Endothelial cell of umbilical vein (primary cell): ENCODE results near the gene LOXL3. TPM values are rescaled to one million over a fixed set of nuclear protein-coding genes. Genes with fewer than 3 reads are reported as not detected.

Source experiments
- BruUV-seq: library from RNA; stranded (reverse); fragments of 400-500 nt; replicated peaks from 2 replicates; lab custom pipeline; 2021; lab: Mats Ljungman, UMichigan
- CTCF ChIA-PET: fragments of 300-600, 350-600 bp; sonication (Branson Sonifier 250); formaldehyde crosslinking; loops from one replicate; lab custom pipeline; 2021; ENCODE audit warnings: antibody characterized with exemption, inconsistent platforms; lab: Charles Lee
- POLR2A ChIA-PET: fragments of 300-600, 350-600 bp; sonication (Branson Sonifier 250); formaldehyde crosslinking; loops from one replicate; lab custom pipeline; 2021; ENCODE audit warnings: antibody characterized with exemption, inconsistent platforms; lab: Charles Lee
- DNase-seq: peaks from one replicate; pipeline ENCODE4 v3.0.0-alpha.2; 2011; ENCODE audit warnings: low read depth, low spot score
- FAIRE-seq: peaks from 2 replicates; lab custom pipeline; 2011; peaks lifted over from hg19 to GRCh38; lab: Jason Lieb, UNC
- H2AFZ ChIP-seq: 2 replicates; pipeline ENCODE4 v1.6.0; 2012; ENCODE audit warnings: low read depth, low read length, control low read depth, inconsistent platforms
- H3K27ac ChIP-seq: 2 replicates; pipeline ENCODE4 v1.5.1; 2011; ENCODE audit warnings: low read depth, mild to moderate bottlenecking, control low read depth, low read length, moderate library complexity; ENCODE audit not compliant: insufficient read depth
- H3K27me3 ChIP-seq, 2 experiments: 2 replicates each; pipeline versions ENCODE4 v1.6.0 to v1.6.1; 2011; ENCODE audit warnings: low read length in 2 of 2, mixed read lengths in 1 of 2; ENCODE audit not compliant: control insufficient read depth in 2 of 2, insufficient read depth in 2 of 2
- H3K36me3 ChIP-seq, 2 experiments: 2 replicates in 1 of 2; 3 replicates in 1 of 2; pipeline ENCODE4 v1.5.1; 2011; ENCODE audit warnings: low read length in 2 of 2, mild to moderate bottlenecking in 1 of 2, moderate library complexity in 1 of 2; ENCODE audit not compliant: control insufficient read depth in 2 of 2, insufficient read depth in 2 of 2; ENCODE audit errors: extremely low read depth in 1 of 2
- H3K4me1 ChIP-seq: 3 replicates; pipeline ENCODE4 v1.5.1; 2011; ENCODE audit warnings: mild to moderate bottlenecking, low read length; ENCODE audit not compliant: control insufficient read depth, insufficient read depth; ENCODE audit errors: extremely low read depth
- H3K4me2 ChIP-seq: 2 replicates; pipeline ENCODE4 v1.6.1; 2011; ENCODE audit warnings: low read length, control low read depth, mixed read lengths; ENCODE audit not compliant: insufficient read depth
- H3K4me3 ChIP-seq, 3 experiments: fragments of 200-600 bp in 1 of 3; sonication (generic), shearing (Covaris generic) in 1 of 3; replicated peaks in 1 of 3; 2 replicates each; pipeline ENCODE4 v1.5.1; 2011 to 2016; ENCODE audit warnings: control low read depth in 3 of 3, low read length in 3 of 3, mild to moderate bottlenecking in 2 of 3, inconsistent platforms in 1 of 3, low read depth in 1 of 3, moderate library complexity in 1 of 3; ENCODE audit not compliant: insufficient read depth in 1 of 3
- H3K79me2 ChIP-seq: 2 replicates; pipeline ENCODE4 v1.6.0; 2012; ENCODE audit warnings: low read length, inconsistent platforms; ENCODE audit not compliant: control insufficient read depth, insufficient read depth
- H3K9ac ChIP-seq: replicated peaks from 2 replicates; pipeline ENCODE3; 2011; ENCODE audit warnings: low read length, control low read depth; ENCODE audit not compliant: insufficient read depth; ENCODE audit errors: extremely low read depth
- H3K9me1 ChIP-seq: replicated peaks from 3 replicates; pipeline ENCODE4 v1.6.0; 2011; ENCODE audit warnings: mild to moderate bottlenecking, low read length; ENCODE audit not compliant: control insufficient read depth, insufficient read depth; ENCODE audit errors: extremely low read depth
- H3K9me3 ChIP-seq: replicated peaks from 2 replicates; pipeline ENCODE4 v1.5.1; 2012; ENCODE audit warnings: low read length, inconsistent platforms; ENCODE audit not compliant: control insufficient read depth, insufficient read depth
- H4K20me1 ChIP-seq: replicated peaks from 2 replicates; pipeline ENCODE3; 2011; ENCODE audit warnings: mild to moderate bottlenecking, low read length; ENCODE audit not compliant: control insufficient read depth, insufficient read depth; ENCODE audit errors: extremely low read depth
- EZH2 ChIP-seq: IDR thresholded peaks from 2 replicates; pipeline ENCODE4 v1.6.1; 2012; ENCODE audit warnings: borderline replicate concordance, low read depth, mild to moderate bottlenecking, moderate library complexity, low read length, inconsistent platforms; ENCODE audit not compliant: severe bottlenecking
- FOS ChIP-seq: IDR thresholded peaks from 2 replicates; pipeline ENCODE4 v1.6.1; 2011; ENCODE audit warnings: mild to moderate bottlenecking, low read length, moderate library complexity, borderline replicate concordance; ENCODE audit not compliant: insufficient read depth
- GATA2 ChIP-seq: IDR thresholded peaks from 2 replicates; pipeline ENCODE4 v1.7.0; 2011; ENCODE audit warnings: low read depth, mild to moderate bottlenecking, moderate library complexity, mixed read lengths, low read length; ENCODE audit not compliant: insufficient read length, insufficient read depth
- JUN ChIP-seq: IDR thresholded peaks from 2 replicates; pipeline ENCODE4 v1.6.1; 2011; ENCODE audit warnings: borderline replicate concordance, low read depth; ENCODE audit not compliant: insufficient read length, insufficient read depth
- MYC ChIP-seq: IDR thresholded peaks from one replicate; pipeline ENCODE4 v1.6.1; 2011; ENCODE audit warnings: mild to moderate bottlenecking, low read depth, low read length
- POLR2A ChIP-seq: IDR thresholded peaks from 2 replicates; pipeline ENCODE4 v1.6.1; 2012; ENCODE audit warnings: low read depth, mild to moderate bottlenecking, control low read depth, low read length
- POLR2AphosphoS5 ChIP-seq: IDR thresholded peaks from 2 replicates; pipeline ENCODE4 v1.6.1; 2012; ENCODE audit warnings: low read depth, mild to moderate bottlenecking, control low read depth, low read length, moderate library complexity; ENCODE audit not compliant: insufficient read depth
- dilution Hi-C: fragments of 300-500 bp; cut with MboI; formaldehyde crosslinking; loops from one replicate; pipeline ENCODE4 v1.15.0; 2019; ENCODE audit warnings: low sequenced_read_pairs; ENCODE audit not compliant: extremely low pct_ligation_motif_present
- intact Hi-C: fragments of 100-400 bp; cut with micrococcal nuclease; formaldehyde crosslinking; loops from one replicate; pipeline ENCODE4 v1.10.0; 2022
- polyA plus RNA-seq, 4 experiments: library from polyadenylated mRNA; depleted of rRNA in 3 of 4; stranded (reverse) in 3 of 4; unstranded in 1 of 4; fragments of >200 nt; gene quantifications; 2 replicates each; pipeline versions ENCODE4 v1.2.1 to v1.2.3, GENCODE V29; 2011 to 2012; ENCODE audit warnings: missing spikeins in 1 of 4
- total RNA-seq: library from RNA; stranded (reverse); gene quantifications from 2 replicates; pipeline ENCODE4 v1.2.3, GENCODE V29; 2021
- TF ChIP-seq, protein P1 (sequence below): IDR thresholded peaks from 2 replicates; pipeline ENCODE4 v1.6.1; 2011; ENCODE audit not compliant: insufficient read depth, insufficient read length
- TF ChIP-seq, protein P2 (sequence below), 2 donors: IDR thresholded peaks; 1 replicate in 1 of 2; 2 replicates in 1 of 2; pipeline ENCODE4 v1.5.1; 2011; ENCODE audit warnings: low read length in 2 of 2, mild to moderate bottlenecking in 2 of 2, moderate library complexity in 2 of 2, control low read depth in 1 of 2, inconsistent platforms in 1 of 2, low read depth in 1 of 2; ENCODE audit not compliant: insufficient read depth in 1 of 2; ENCODE audit errors: extremely low read depth in 1 of 2

LOXL3 gene
- total and polyA plus RNA-seq, 2 donors (not counting 3 experiments of a cell fraction or from before 2014, with no cell fraction given) = 0.95 to 1.3 TPM

DNA sequence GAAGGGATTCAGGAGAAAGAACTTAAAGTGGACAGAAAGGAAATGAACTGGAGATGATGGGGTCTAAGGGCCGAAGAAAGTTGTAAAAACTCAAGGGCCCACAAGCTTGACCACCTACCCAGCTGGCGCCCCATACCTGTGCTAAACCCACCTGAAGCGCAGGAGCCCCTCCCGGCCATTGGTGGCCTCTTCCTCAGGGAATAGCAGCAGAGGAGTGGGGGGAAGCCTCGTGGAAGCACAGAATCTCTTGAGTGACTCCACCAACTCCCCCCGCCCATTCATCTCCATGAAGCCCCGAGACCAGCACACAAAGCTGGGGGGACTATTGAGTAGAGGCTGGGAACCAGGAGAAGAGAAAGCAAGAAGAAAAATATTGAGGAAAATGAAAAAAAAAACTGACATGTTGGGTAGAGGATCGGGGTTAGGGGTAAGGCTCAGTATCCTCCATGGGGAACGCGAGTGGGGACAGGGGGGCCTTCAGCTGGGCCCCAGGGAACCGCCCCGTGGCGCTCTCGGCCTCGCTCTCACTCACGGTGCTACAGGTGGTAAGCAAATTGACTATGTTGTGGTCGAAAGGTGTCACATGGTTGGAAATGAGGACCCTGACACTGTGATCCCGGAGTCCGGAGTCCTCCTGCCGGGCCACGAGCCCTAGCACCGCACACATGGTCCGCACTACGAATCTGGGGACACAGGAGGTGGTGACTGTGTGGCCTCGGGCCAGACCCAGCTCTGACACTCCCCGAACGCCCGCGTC lies 25.0 kb downstream of the LOXL3 start:
- peak overlapping the region; percentile 78 for H3K9ac ChIP-seq
- intact Hi-C loops = loop anchor here (1.0 to 2.0 kb wide), 9 partner anchors 12 to 792 kb away; partner anchors contain the start of genes DOK1, INO80B, PCGF1 and TPRKB
- DNase-seq = no peak
- BruUV-seq = TSS peak; percentile 61
- ChIA-PET CTCF (interaction anchor here (1.5 to 5.2 kb wide), 3 partner anchors 22 to 58 kb away, joined by 5 to 82 read pairs (median 5); partner anchors contain the start of genes CCDC142 and TTC31), POLR2A (interaction anchor here (0.6 to 1.2 kb wide), 3 partner anchors 14 to 30 kb away, joined by 3 to 5 read pairs (median 3); partner anchors contain the start of genes LBX2 and TLX2)
- peak overlapping the region; percentile 65 to 90 (median 81) for H3K4me3 ChIP-seq
- H3K36me3 ChIP-seq = peaks cover 6 to 26% of the 10 kb centered on the region in 2 experiments
- H3K4me2 ChIP-seq = peak overlapping the region; percentile 89
- no peaks in the 10 kb centered on the region for H3K9me1 ChIP-seq
- no peak for TF ChIP-seq JUN
- no peak for TF ChIP-seq GATA2
- TF ChIP-seq, protein P1, sequence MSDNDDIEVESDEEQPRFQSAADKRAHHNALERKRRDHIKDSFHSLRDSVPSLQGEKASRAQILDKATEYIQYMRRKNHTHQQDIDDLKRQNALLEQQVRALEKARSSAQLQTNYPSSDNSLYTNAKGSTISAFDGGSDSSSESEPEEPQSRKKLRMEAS = no peak
- TF ChIP-seq, protein P2, sequence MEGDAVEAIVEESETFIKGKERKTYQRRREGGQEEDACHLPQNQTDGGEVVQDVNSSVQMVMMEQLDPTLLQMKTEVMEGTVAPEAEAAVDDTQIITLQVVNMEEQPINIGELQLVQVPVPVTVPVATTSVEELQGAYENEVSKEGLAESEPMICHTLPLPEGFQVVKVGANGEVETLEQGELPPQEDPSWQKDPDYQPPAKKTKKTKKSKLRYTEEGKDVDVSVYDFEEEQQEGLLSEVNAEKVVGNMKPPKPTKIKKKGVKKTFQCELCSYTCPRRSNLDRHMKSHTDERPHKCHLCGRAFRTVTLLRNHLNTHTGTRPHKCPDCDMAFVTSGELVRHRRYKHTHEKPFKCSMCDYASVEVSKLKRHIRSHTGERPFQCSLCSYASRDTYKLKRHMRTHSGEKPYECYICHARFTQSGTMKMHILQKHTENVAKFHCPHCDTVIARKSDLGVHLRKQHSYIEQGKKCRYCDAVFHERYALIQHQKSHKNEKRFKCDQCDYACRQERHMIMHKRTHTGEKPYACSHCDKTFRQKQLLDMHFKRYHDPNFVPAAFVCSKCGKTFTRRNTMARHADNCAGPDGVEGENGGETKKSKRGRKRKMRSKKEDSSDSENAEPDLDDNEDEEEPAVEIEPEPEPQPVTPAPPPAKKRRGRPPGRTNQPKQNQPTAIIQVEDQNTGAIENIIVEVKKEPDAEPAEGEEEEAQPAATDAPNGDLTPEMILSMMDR (IDR thresholded peaks at IDR 0.05; ENCODE audit: extremely low read depth in 1 of 2, insufficient read depth in 1 of 2, low read depth in 1 of 2, low read length in 2 of 2) = no peak
- no peak for TF ChIP-seq EZH2
- TF ChIP-seq POLR2A = no peak
- TF ChIP-seq MYC = no peak
- TF ChIP-seq POLR2AphosphoS5 = no peak
- no peak for TF ChIP-seq FOS
- H3K9me3 ChIP-seq = no peaks in the 10 kb centered on the region
- dilution Hi-C loops = no loop called here
- peaks cover 20% of the 10 kb centered on the region for H3K4me1 ChIP-seq
- H3K27ac ChIP-seq = peak overlapping the region; percentile 74
- peaks cover 19% of the 10 kb centered on the region for H3K79me2 ChIP-seq
- no peaks in the 10 kb centered on the region for H4K20me1 ChIP-seq
- H2AFZ ChIP-seq = peak overlapping the region; percentile 84
- FAIRE-seq = no peak
- no peaks in the 10 kb centered on the region for H3K27me3 ChIP-seq
